ENCODE results near the gene UNCX. TPM values are rescaled to one million over a fixed set of nuclear protein-coding genes. Genes with fewer than 3 reads are reported as not detected.

UNCX gene
- total and polyA plus RNA-seq, 3 donors from 2014 or later: 0.24 TPM; not detected in 2

DNA sequence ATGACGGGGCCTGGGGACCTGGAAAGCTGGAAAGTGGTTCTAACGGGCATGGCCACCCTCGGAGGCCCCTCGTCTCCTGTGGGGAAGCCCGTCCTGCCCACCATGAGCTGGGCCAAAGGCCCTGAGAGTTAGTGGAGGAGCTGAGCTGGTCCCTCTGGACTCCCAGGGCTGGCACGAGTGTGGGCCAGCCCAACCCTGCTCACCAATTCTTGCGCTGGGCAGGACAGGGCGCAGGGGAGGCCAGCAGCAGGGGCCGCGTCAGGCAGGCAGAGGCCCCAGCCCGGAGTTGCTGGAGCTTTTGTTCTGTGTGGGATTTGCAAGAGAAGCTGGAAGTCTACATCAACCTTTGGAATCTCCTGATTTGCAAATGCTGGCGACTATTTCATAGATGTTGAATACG, 29.8 kb downstream of the UNCX start:
- no peak for DNase-seq
- intact Hi-C loops (cut with DNase I; ENCODE audit: low total_unique reads): no loop called here
- Histone ChIP-seq H3K36me3 (ENCODE audit: low read depth, missing control alignments) (no peaks in the 10 kb centered on the region), H3K27me3 (no peaks in the 10 kb centered on the region), H3K4me3 (no peak overlapping the region), H3K9me3 (no peaks in the 10 kb centered on the region), H3K4me1 (no peaks in the 10 kb centered on the region), H3K27ac (no peak overlapping the region)
- TF ChIP-seq CTCF (IDR thresholded peaks at IDR 0.05) (no peak), POLR2A (IDR thresholded peaks at IDR 0.05) (no peak)
- WGBS, 2 donors: 84 to 87% methylated on average over 13 of the region's 13 CpGs

GRCh38 chr7:1263391-1263951, 30.8 kb downstream of the UNCX start:
- H3K27ac ChIP-seq: no peak overlapping the region
- H3K27me3 ChIP-seq: no peaks in the 10 kb centered on the region
- intact Hi-C loops (cut with DNase I; ENCODE audit: low total_unique reads): no loop called here
- 77 to 78% methylated on average over 21 to 28 of the region's 28 CpGs for WGBS, 2 donors
- no peaks in the 10 kb centered on the region for H3K9me3 ChIP-seq
- TF ChIP-seq CTCF (IDR thresholded peaks at IDR 0.05) (no peak), POLR2A (IDR thresholded peaks at IDR 0.05) (no peak)
- H3K4me3 ChIP-seq: no peak overlapping the region
- no peak for DNase-seq
- H3K4me1 ChIP-seq: no peaks in the 10 kb centered on the region
- H3K36me3 ChIP-seq (ENCODE audit: low read depth, missing control alignments): no peaks in the 10 kb centered on the region

DNA sequence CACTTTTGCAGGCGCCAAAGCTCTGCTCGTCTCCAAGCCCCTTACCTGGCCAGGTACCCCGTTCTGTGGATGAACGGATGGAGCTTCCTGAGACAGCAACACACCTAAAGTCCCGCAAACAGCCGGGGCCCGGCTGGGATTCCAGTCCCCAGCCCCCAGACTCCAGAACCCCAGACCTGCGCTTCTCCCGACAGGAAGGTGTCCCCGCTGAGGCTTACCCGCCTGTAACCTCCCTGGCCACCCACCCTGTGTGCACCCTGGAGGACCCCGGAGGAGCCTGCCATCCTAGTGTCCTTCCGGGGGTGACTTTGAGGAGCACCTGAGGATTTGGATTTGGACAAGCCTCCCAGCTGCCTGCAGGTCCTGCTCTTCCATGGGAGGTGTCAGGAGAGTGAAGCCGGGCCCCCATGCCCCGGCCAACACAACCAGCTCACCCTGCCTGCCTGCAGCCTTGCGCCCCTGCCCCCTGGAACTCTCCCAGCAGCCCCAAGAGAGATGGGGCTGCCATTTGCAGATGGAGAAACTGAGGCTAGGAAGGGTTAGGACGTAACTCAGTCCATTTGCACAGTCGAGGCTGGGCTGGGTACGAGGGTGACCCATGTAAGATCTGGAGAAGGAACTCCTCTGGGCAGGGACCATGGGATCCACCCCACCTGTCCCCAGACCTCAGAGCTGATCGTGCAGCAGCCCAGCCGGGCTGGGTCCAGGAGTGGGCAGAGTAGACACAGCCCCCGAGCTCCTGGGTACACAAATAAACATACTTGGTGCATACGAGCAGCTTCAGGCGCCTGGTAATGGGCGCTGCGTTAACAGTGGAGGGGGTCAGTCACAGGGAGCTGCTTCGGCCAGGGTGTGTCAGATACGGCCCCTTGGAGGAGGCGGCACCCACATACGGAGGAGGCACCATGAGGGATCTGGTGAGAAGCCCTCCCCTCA, 31.9 kb downstream of the UNCX start:
- no peaks in the 10 kb centered on the region for H3K9me3 ChIP-seq
- 71 to 72% methylated on average over 24 to 29 of the region's 30 CpGs for WGBS, 2 donors
- intact Hi-C loops (cut with DNase I; ENCODE audit: low total_unique reads): no loop called here
- TF ChIP-seq POLR2A (IDR thresholded peaks at IDR 0.05): no peak
- no peak for TF ChIP-seq CTCF (IDR thresholded peaks at IDR 0.05)
- H3K27me3 ChIP-seq: no peaks in the 10 kb centered on the region
- H3K4me3 ChIP-seq: no peak overlapping the region
- H3K36me3 ChIP-seq (ENCODE audit: low read depth, missing control alignments): no peaks in the 10 kb centered on the region
- no peaks in the 10 kb centered on the region for H3K4me1 ChIP-seq
- no peak overlapping the region for H3K27ac ChIP-seq
- no peak for DNase-seq

GRCh38 chr7:1267016-1267900, 34.6 kb downstream of the UNCX start:
- no peaks in the 10 kb centered on the region for H3K9me3 ChIP-seq
- WGBS, 2 donors: 79 to 89% methylated on average over 26 to 31 of the region's 31 CpGs
- H3K36me3 ChIP-seq (ENCODE audit: low read depth, missing control alignments): no peaks in the 10 kb centered on the region
- intact Hi-C loops (cut with DNase I; ENCODE audit: low total_unique reads): no loop called here
- no peaks in the 10 kb centered on the region for H3K27me3 ChIP-seq
- H3K4me1 ChIP-seq: no peaks in the 10 kb centered on the region
- H3K27ac ChIP-seq: no peak overlapping the region
- no peak for TF ChIP-seq POLR2A (IDR thresholded peaks at IDR 0.05)
- no peak for TF ChIP-seq CTCF (IDR thresholded peaks at IDR 0.05)
- H3K4me3 ChIP-seq: no peak overlapping the region
- DNase-seq: no peak

All from testis (tissue), 3 donors.